ENCODE measurements around the gene CSNK2A2.

CSNK2A2 gene

GRCh38 chr16:58154345-58154744 is 43.6 kb downstream of the CSNK2A2 start:
- no peak for TF ChIP-seq CTCF (IDR thresholded peaks at IDR 0.05; ENCODE audit: borderline replicate concordance, control extremely low read depth, extremely low read depth, insufficient read depth, missing control alignments)
- in situ Hi-C loops (cut with MboI; ENCODE audit: low sequenced_read_pairs, unreplicated experiment): no loop called here
- no peak for DNase-seq (ENCODE audit: low spot score)

GRCh38 chr16:58152246-58152868 is 45.5 kb downstream of the CSNK2A2 start:
- no peak for TF ChIP-seq CTCF (IDR thresholded peaks at IDR 0.05; ENCODE audit: borderline replicate concordance, control extremely low read depth, extremely low read depth, insufficient read depth, missing control alignments)
- in situ Hi-C loops (cut with MboI; ENCODE audit: low sequenced_read_pairs, unreplicated experiment): no loop called here
- DNase-seq (ENCODE audit: low spot score): no peak

- no peak for DNase-seq (ENCODE audit: low spot score)
- TF ChIP-seq CTCF (IDR thresholded peaks at IDR 0.05; ENCODE audit: borderline replicate concordance, control extremely low read depth, extremely low read depth, insufficient read depth, missing control alignments): no peak
- in situ Hi-C loops (cut with MboI; ENCODE audit: low sequenced_read_pairs, unreplicated experiment): no loop called here
These were observed 49.4 kb downstream of the CSNK2A2 start for GRCh38 chr16:58148526-58148925.

- TF ChIP-seq CTCF (IDR thresholded peaks at IDR 0.05; ENCODE audit: borderline replicate concordance, control extremely low read depth, extremely low read depth, insufficient read depth, missing control alignments): no peak
- in situ Hi-C loops (cut with MboI; ENCODE audit: low sequenced_read_pairs, unreplicated experiment): no loop called here
- no peak for DNase-seq (ENCODE audit: low spot score)
These were observed 49.8 kb downstream of the CSNK2A2 start for GRCh38 chr16:58148099-58148498.

- no peak for TF ChIP-seq CTCF (IDR thresholded peaks at IDR 0.05; ENCODE audit: borderline replicate concordance, control extremely low read depth, extremely low read depth, insufficient read depth, missing control alignments)
- DNase-seq (ENCODE audit: low spot score): no peak
- in situ Hi-C loops (cut with MboI; ENCODE audit: low sequenced_read_pairs, unreplicated experiment): no loop called here
These were observed 59.1 kb downstream of the CSNK2A2 start for GRCh38 chr16:58138852-58139251.

GRCh38 chr16:58137581-58137980 is 60.3 kb downstream of the CSNK2A2 start:
- in situ Hi-C loops (cut with MboI; ENCODE audit: low sequenced_read_pairs, unreplicated experiment): no loop called here
- no peak for DNase-seq (ENCODE audit: low spot score)
- TF ChIP-seq CTCF (IDR thresholded peaks at IDR 0.05; ENCODE audit: borderline replicate concordance, control extremely low read depth, extremely low read depth, insufficient read depth, missing control alignments): no peak
